ENCODE results near the gene MAP3K8.
"Not testable (repeated sequence)": the region's sequence is repeated elsewhere in the genome, so short reads cannot be mapped to it uniquely, and the experiment has no call there.

The MAP3K8 gene

GRCh38 chr10:30422981-30423654, 10.9 kb upstream of the MAP3K8 start:
- DNase-seq (ENCODE audit: low read depth in 1 of 2, low spot score in 1 of 2), result no peak

GRCh38 chr10:30423655-30424275, 10.2 kb upstream of the MAP3K8 start:
- DNase-seq (ENCODE audit: low read depth in 1 of 2, low spot score in 1 of 2), result not testable (repeated sequence)

- no peak for DNase-seq (ENCODE audit: low read depth in 1 of 2, low spot score in 1 of 2)
These were observed 8.5 kb upstream of the MAP3K8 start for GRCh38 chr10:30425336-30426075.

GRCh38 chr10:30430544-30431298, 3.3 kb upstream of the MAP3K8 start:
- no peak for DNase-seq (ENCODE audit: low read depth in 1 of 2, low spot score in 1 of 2)

GRCh38 chr10:30431435-30431911, 2.5 kb upstream of the MAP3K8 start:
- no peak for DNase-seq (ENCODE audit: low read depth in 1 of 2, low spot score in 1 of 2)

- DNase-seq (ENCODE audit: low read depth in 1 of 2, low spot score in 1 of 2), result no peak
These were observed 1.2 kb upstream of the MAP3K8 start for GRCh38 chr10:30432622-30433305.

- DNase-seq (ENCODE audit: low read depth in 1 of 2, low spot score in 1 of 2), result no peak
These were observed 666 bp upstream of the MAP3K8 start for GRCh38 chr10:30433306-30433729.

GRCh38 chr10:30434273-30435072, 489 bp downstream of the MAP3K8 start:
- peak in 1 of 2 donors; percentile 51 for DNase-seq (ENCODE audit: low read depth in 1 of 2, low spot score in 1 of 2)

- DNase-seq (ENCODE audit: low read depth in 1 of 2, low spot score in 1 of 2), result no peak
These were observed 1.1 kb downstream of the MAP3K8 start for GRCh38 chr10:30435073-30435422.

- not testable (repeated sequence) for DNase-seq (ENCODE audit: low read depth in 1 of 2, low spot score in 1 of 2)
These were observed 1.6 kb downstream of the MAP3K8 start for GRCh38 chr10:30435499-30436167.

- DNase-seq (ENCODE audit: low read depth in 1 of 2, low spot score in 1 of 2), result no peak
These were observed 2.2 kb downstream of the MAP3K8 start for GRCh38 chr10:30436191-30436611.

GRCh38 chr10:30436671-30437030, 2.7 kb downstream of the MAP3K8 start:
- no peak for DNase-seq (ENCODE audit: low read depth in 1 of 2, low spot score in 1 of 2)

- DNase-seq (ENCODE audit: low read depth in 1 of 2, low spot score in 1 of 2), result no peak
These were observed 3.3 kb downstream of the MAP3K8 start for GRCh38 chr10:30437031-30437841.

GRCh38 chr10:30438021-30438850, 4.3 kb downstream of the MAP3K8 start:
- no peak for DNase-seq (ENCODE audit: low read depth in 1 of 2, low spot score in 1 of 2)

- DNase-seq (ENCODE audit: low read depth in 1 of 2, low spot score in 1 of 2), result no peak
These were observed 5.9 kb downstream of the MAP3K8 start for GRCh38 chr10:30439931-30440330.

- no peak for DNase-seq (ENCODE audit: low read depth in 1 of 2, low spot score in 1 of 2)
These were observed 8.1 kb downstream of the MAP3K8 start for GRCh38 chr10:30442019-30442606.

- no peak for DNase-seq (ENCODE audit: low read depth in 1 of 2, low spot score in 1 of 2)
These were observed 9.1 kb downstream of the MAP3K8 start for GRCh38 chr10:30443049-30443448.

Data from activated T-helper 1 cell treated with anti-CD3 and anti-CD28 coated beads, Interleukin-2, amount 50 U/mL, for 16 hours (primary cell).